NCI-H1694 (cell line): ENCODE results near the gene HOXB1.

ENCODE experiments used
- DNase-seq: peaks from one replicate; lab custom pipeline; 2025; lab: John Stamatoyannopoulos, UW

Gene HOXB1

GRCh38 chr17:48530887-48531272 lies at the start of gene HOXB1:
TSS of gene HOXB1 (minus strand) at chr17:48531011. CDS start at chr17:48530904, 107 bp downstream.
- DNase-seq: no peak

- DNase-seq: no peak
These were observed 49.1 kb upstream of the HOXB1 start for GRCh38 chr17:48579760-48580554.

GRCh38 chr17:48579471-48579759 lies 48.6 kb upstream of the HOXB1 start:
- DNase-seq: no peak

GRCh38 chr17:48578616-48579470 lies 48.0 kb upstream of the HOXB1 start:
- no peak for DNase-seq

GRCh38 chr17:48577946-48578615 lies 47.3 kb upstream of the HOXB1 start, which contains the start of gene HOXB4:
TSS of gene HOXB4 (minus strand) at chr17:48578350. CDS start at chr17:48578319, 31 bp downstream.
- DNase-seq: peak; percentile 39

GRCh38 chr17:48577330-48577945 lies 46.6 kb upstream of the HOXB1 start:
- no peak for DNase-seq

- DNase-seq: no peak
These were observed 45.9 kb upstream of the HOXB1 start for GRCh38 chr17:48576479-48577309.

GRCh38 chr17:48575673-48576478 lies 45.1 kb upstream of the HOXB1 start:
- no peak for DNase-seq

GRCh38 chr17:48575066-48575582 lies 44.3 kb upstream of the HOXB1 start:
- no peak for DNase-seq

GRCh38 chr17:48574505-48575065 lies 43.8 kb upstream of the HOXB1 start:
- DNase-seq: no peak

- DNase-seq: no peak
These were observed 41.1 kb upstream of the HOXB1 start for GRCh38 chr17:48571826-48572417.

- DNase-seq: no peak
These were observed 40.4 kb upstream of the HOXB1 start for GRCh38 chr17:48571024-48571818.

GRCh38 chr17:48570325-48571023 lies 39.7 kb upstream of the HOXB1 start:
- DNase-seq: no peak

- no peak for DNase-seq
These were observed 39.0 kb upstream of the HOXB1 start for GRCh38 chr17:48569674-48570324.

- DNase-seq: no peak
These were observed 38.4 kb upstream of the HOXB1 start for GRCh38 chr17:48569240-48569582.

GRCh38 chr17:48568499-48569239 lies 37.9 kb upstream of the HOXB1 start:
- DNase-seq: no peak
